ENCODE measurements around the gene AK3. TPM values are rescaled to one million over a fixed set of nuclear protein-coding genes. Genes with fewer than 3 reads are reported as not detected.

The AK3 gene
- total and polyA plus RNA-seq, 10 of the 15 experiments (the other 5 are each of a cell fraction or from before 2014, with no cell fraction given) = 14.2 to 86.6 (median 43.9) TPM

Other genes with a start within 250 kb of the AK3 start
- gene PLPP6, start 78.9 kb downstream of the AK3 start, total RNA-seq (2014; rRNA removed) = 6.0 and 6.5 TPM in 2 replicates
- 5.2 and 5.7 TPM in 2 replicates for gene PLPP6, start 78.9 kb downstream of the AK3 start, total RNA-seq (2014; rRNA removed; fragmentation: Illumina TruSeq; extraction: Trizol)
- gene PLPP6, start 78.9 kb downstream of the AK3 start, total RNA-seq (2021) = 7.1 and 8.0 TPM in 2 replicates
- 5.0 and 5.7 TPM in 2 replicates for gene PLPP6, start 78.9 kb downstream of the AK3 start, polyA plus RNA-seq (2011; rRNA removed)
- 7.9 and 9.6 TPM in 2 replicates for gene PLPP6, start 78.9 kb downstream of the AK3 start, polyA plus RNA-seq (2014; fragmentation: Illumina TruSeq; extraction: Trizol)
- 1 to 10 TPM; 1.6 to 3.5 TPM for gene PLPP6, start 78.9 kb downstream of the AK3 start, polyA plus RNA-seq (2014; fragmentation: Nextera tagmentation; extraction: Ambion mirVana)
- 7.2 and 7.7 TPM in 2 replicates for gene PLPP6, start 78.9 kb downstream of the AK3 start, polyA plus RNA-seq (2014; rRNA removed)
- 10 to 100 TPM; 10.1 to 11.3 TPM for gene PLPP6, start 78.9 kb downstream of the AK3 start, polyA plus RNA-seq (2016; fragmentation: Nextera tagmentation; extraction: Ambion mirVana)
- 1.2 and 1.6 TPM in 2 replicates for gene SPATA6L, start 74.7 kb downstream of the AK3 start, total RNA-seq (2014; rRNA removed)
- 0.89 and 1.1 TPM in 2 replicates for gene SPATA6L, start 74.7 kb downstream of the AK3 start, total RNA-seq (2014; rRNA removed; fragmentation: Illumina TruSeq; extraction: Trizol)
- 1.6 and 2.1 TPM in 2 replicates for gene SPATA6L, start 74.7 kb downstream of the AK3 start, total RNA-seq (2021)
- gene SPATA6L, start 74.7 kb downstream of the AK3 start, polyA plus RNA-seq (2011; rRNA removed) = 0.37 and 0.42 TPM in 2 replicates
- gene SPATA6L, start 74.7 kb downstream of the AK3 start, polyA plus RNA-seq (2014; fragmentation: Illumina TruSeq; extraction: Trizol) = 0.48 and 0.68 TPM in 2 replicates
- 1 to 10 TPM in 1 of 2 experiments, under 1 TPM in 1; 0.88 to 1.3 TPM for gene SPATA6L, start 74.7 kb downstream of the AK3 start, polyA plus RNA-seq (2014; fragmentation: Nextera tagmentation; extraction: Ambion mirVana)
- gene SPATA6L, start 74.7 kb downstream of the AK3 start, polyA plus RNA-seq (2014; rRNA removed) = 0.94 and 2.0 TPM in 2 replicates
- gene SPATA6L, start 74.7 kb downstream of the AK3 start, polyA plus RNA-seq (2016; fragmentation: Nextera tagmentation; extraction: Ambion mirVana) = 1 to 10 TPM in 1 of 2 experiments, under 1 TPM in 1; 0.42 to 1.4 TPM
- 8.1 and 10.9 TPM in 2 replicates for gene CDC37L1, start 61.6 kb downstream of the AK3 start, total RNA-seq (2014; rRNA removed)
- 10.4 and 11.2 TPM in 2 replicates for gene CDC37L1, start 61.6 kb downstream of the AK3 start, total RNA-seq (2014; rRNA removed; fragmentation: Illumina TruSeq; extraction: Trizol)
- 8.9 and 10.0 TPM in 2 replicates for gene CDC37L1, start 61.6 kb downstream of the AK3 start, total RNA-seq (2021)
- gene CDC37L1, start 61.6 kb downstream of the AK3 start, polyA plus RNA-seq (2011; rRNA removed) = 6.1 and 11.6 TPM in 2 replicates
- gene CDC37L1, start 61.6 kb downstream of the AK3 start, polyA plus RNA-seq (2014; fragmentation: Illumina TruSeq; extraction: Trizol) = 8.4 and 11.5 TPM in 2 replicates
- gene CDC37L1, start 61.6 kb downstream of the AK3 start, polyA plus RNA-seq (2014; fragmentation: Nextera tagmentation; extraction: Ambion mirVana) = 1 to 10 TPM; 2.2 to 3.6 TPM
- 7.0 and 7.7 TPM in 2 replicates for gene CDC37L1, start 61.6 kb downstream of the AK3 start, polyA plus RNA-seq (2014; rRNA removed)
- gene CDC37L1, start 61.6 kb downstream of the AK3 start, polyA plus RNA-seq (2016; fragmentation: Nextera tagmentation; extraction: Ambion mirVana) = 10 to 100 TPM; 16.1 to 16.6 TPM
- 42.0 and 44.3 TPM in 2 replicates for gene RCL1, start 51.7 kb upstream of the AK3 start, total RNA-seq (2014; rRNA removed)
- 28.1 and 28.7 TPM in 2 replicates for gene RCL1, start 51.7 kb upstream of the AK3 start, total RNA-seq (2014; rRNA removed; fragmentation: Illumina TruSeq; extraction: Trizol)
- 32.3 and 33.2 TPM in 2 replicates for gene RCL1, start 51.7 kb upstream of the AK3 start, total RNA-seq (2021)
- gene RCL1, start 51.7 kb upstream of the AK3 start, polyA plus RNA-seq (2011; rRNA removed) = 14.1 and 21.1 TPM in 2 replicates
- 38.0 and 45.2 TPM in 2 replicates for gene RCL1, start 51.7 kb upstream of the AK3 start, polyA plus RNA-seq (2014; fragmentation: Illumina TruSeq; extraction: Trizol)
- gene RCL1, start 51.7 kb upstream of the AK3 start, polyA plus RNA-seq (2014; fragmentation: Nextera tagmentation; extraction: Ambion mirVana) = 10 to 100 TPM; 21.1 to 28.6 TPM
- 27.5 and 29.8 TPM in 2 replicates for gene RCL1, start 51.7 kb upstream of the AK3 start, polyA plus RNA-seq (2014; rRNA removed)
- 10 to 100 TPM; 43.4 to 46.8 TPM for gene RCL1, start 51.7 kb upstream of the AK3 start, polyA plus RNA-seq (2016; fragmentation: Nextera tagmentation; extraction: Ambion mirVana)
- 14.0 and 18.3 TPM in 2 replicates for gene JAK2, start 244.1 kb upstream of the AK3 start, total RNA-seq (2014; rRNA removed)
- gene JAK2, start 244.1 kb upstream of the AK3 start, total RNA-seq (2014; rRNA removed; fragmentation: Illumina TruSeq; extraction: Trizol) = 22.9 and 25.9 TPM in 2 replicates
- 15.4 and 18.3 TPM in 2 replicates for gene JAK2, start 244.1 kb upstream of the AK3 start, total RNA-seq (2021)
- 12.4 and 18.2 TPM in 2 replicates for gene JAK2, start 244.1 kb upstream of the AK3 start, polyA plus RNA-seq (2011; rRNA removed)
- gene JAK2, start 244.1 kb upstream of the AK3 start, polyA plus RNA-seq (2014; fragmentation: Illumina TruSeq; extraction: Trizol) = 17.3 and 24.3 TPM in 2 replicates
- 1 to 10 TPM; 4.1 to 4.9 TPM for gene JAK2, start 244.1 kb upstream of the AK3 start, polyA plus RNA-seq (2014; fragmentation: Nextera tagmentation; extraction: Ambion mirVana)
- gene JAK2, start 244.1 kb upstream of the AK3 start, polyA plus RNA-seq (2014; rRNA removed) = 10.4 and 12.4 TPM in 2 replicates
- 10 to 100 TPM; 13.4 to 15.1 TPM for gene JAK2, start 244.1 kb upstream of the AK3 start, polyA plus RNA-seq (2016; fragmentation: Nextera tagmentation; extraction: Ambion mirVana)